Tongue (tissue), 2 donors: ENCODE results near the gene SHC1. TPM values are rescaled to one million over a fixed set of nuclear protein-coding genes. Genes with fewer than 3 reads are reported as not detected.
A peak's percentile ranks its signal among the peaks of the same experiment; 100 is the strongest.
"Not testable (repeated sequence)": the region's sequence is repeated elsewhere in the genome, so short reads cannot be mapped to it uniquely, and the experiment has no call there.

ENCODE experiments used
- DNase-seq: peaks from one replicate; pipeline ENCODE4 v3.0.0-alpha.2; 2015
- total RNA-seq: library from RNA; depleted of rRNA; stranded (reverse); fragments of >200 nt; gene quantifications from one replicate; pipeline ENCODE4 v1.2.3, GENCODE V29; 2014

Gene SHC1
- total RNA-seq, 1 donor from 2014 or later, result 67.9 TPM

- DNase-seq, result peak; percentile 73
These were observed 24.9 kb upstream of the SHC1 start for GRCh38 chr1:154995301-154995983.

GRCh38 chr1:154994591-154994990, 24.0 kb upstream of the SHC1 start:
- no peak for DNase-seq

- no peak for DNase-seq
These were observed 23.7 kb upstream of the SHC1 start for GRCh38 chr1:154994269-154994587.

GRCh38 chr1:154993572-154994268, 23.2 kb upstream of the SHC1 start, which contains the start of gene LENEP:
Gene LENEP, plus strand, starts transcription at chr1:154993586. Its CDS starts 22 bp downstream, at chr1:154993608.
- DNase-seq, result no peak

GRCh38 chr1:154992721-154993571, 22.4 kb upstream of the SHC1 start:
- DNase-seq, result no peak

DNA sequence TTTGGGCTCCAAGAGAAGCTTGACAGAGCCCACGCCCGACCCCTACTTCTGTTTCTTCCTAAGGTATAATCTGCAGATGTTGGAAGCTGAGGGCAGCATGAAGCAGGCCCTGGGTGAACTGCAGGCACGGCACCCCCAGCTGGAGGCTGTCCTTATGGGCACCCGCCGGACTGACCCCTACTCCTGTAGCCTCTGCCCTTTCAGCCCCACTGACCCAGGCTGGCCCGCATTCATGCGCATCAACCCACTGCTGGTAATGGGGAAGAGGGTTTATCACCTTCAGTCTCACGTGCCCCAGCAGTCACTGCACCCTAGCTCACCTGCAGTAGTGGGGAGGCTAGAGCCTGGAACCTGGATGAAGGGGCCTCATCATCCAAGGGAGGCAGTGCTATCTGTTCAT, 19.7 kb upstream of the SHC1 start:
- no peak for DNase-seq

- no peak for DNase-seq
These were observed 18.8 kb upstream of the SHC1 start for GRCh38 chr1:154989195-154989860.

DNA sequence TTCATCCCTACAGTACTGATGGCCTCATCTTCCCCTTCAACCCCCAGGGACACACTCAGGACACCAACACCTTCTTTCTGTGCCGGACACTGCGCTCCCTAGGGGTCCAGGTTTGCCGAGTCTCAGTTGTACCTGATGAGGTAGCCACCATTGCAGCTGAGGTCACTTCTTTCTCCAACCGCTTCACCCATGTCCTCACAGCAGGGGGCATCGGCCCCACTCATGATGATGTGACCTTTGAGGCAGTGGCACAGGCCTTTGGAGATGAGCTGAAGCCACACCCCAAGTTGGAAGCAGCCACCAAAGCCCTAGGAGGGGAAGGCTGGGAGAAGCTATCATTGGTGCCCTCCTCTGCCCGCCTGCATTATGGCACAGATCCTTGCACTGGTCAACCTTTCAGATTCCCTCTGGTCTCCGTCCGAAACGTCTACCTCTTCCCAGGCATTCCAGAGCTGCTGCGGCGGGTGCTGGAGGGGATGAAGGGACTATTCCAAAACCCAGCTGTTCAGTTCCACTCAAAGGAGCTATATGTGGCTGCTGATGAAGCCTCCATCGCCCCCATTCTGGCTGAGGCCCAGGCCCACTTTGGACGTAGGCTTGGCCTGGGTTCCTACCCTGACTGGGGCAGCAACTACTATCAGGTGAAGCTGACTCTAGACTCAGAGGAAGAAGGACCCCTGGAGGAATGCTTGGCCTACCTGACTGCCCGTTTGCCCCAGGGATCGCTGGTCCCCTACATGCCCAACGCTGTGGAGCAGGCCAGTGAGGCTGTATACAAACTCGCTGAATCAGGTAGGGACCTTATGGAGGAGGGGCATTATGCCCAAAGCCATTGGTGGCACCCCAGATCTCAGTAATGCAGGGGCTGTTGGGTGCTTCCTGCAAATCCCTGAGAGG, 17.8 kb upstream of the SHC1 start:
- no peak for DNase-seq

DNA sequence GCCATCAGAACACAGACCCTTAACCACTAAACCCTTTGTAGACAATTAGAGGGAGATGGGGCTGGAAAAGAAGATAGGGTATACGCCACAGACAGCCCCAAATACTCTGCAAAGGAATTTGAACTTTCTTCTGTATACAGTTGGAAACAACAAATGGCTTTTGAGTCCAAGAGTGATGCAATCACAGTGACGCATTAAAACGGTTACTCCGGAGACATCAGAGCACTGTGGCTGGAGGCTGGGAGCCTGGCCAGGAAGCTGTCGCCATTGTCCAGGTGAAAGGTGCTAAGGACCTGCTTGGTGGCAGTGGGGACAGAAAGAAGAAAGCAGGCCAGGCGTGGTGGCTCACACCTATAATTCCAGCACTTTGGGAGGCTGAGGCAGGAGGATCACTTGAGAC, 16.8 kb upstream of the SHC1 start:
- no peak for DNase-seq

DNA sequence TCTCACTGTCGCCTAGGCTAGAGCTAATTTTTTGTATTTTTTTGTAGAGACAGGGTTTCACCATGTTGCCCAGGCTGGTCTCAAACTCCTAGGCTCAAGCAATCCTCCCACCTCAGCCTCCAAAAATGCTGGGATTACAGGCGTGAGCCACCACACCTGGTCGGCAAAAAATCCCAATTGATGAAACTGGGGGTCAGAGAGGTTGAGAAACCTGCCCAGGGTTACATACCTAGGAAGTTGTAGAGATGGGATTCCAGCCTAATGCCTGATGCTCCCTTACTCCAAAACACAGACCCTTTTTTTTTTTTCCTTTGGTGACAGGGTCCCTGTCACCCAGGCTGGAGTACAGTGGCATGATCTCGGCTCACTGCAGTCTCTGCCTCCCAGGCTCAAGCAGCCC, 16.2 kb upstream of the SHC1 start:
- DNase-seq, result not testable (repeated sequence)

- DNase-seq, result no peak
These were observed 13.4 kb upstream of the SHC1 start for GRCh38 chr1:154983776-154984466.

DNA sequence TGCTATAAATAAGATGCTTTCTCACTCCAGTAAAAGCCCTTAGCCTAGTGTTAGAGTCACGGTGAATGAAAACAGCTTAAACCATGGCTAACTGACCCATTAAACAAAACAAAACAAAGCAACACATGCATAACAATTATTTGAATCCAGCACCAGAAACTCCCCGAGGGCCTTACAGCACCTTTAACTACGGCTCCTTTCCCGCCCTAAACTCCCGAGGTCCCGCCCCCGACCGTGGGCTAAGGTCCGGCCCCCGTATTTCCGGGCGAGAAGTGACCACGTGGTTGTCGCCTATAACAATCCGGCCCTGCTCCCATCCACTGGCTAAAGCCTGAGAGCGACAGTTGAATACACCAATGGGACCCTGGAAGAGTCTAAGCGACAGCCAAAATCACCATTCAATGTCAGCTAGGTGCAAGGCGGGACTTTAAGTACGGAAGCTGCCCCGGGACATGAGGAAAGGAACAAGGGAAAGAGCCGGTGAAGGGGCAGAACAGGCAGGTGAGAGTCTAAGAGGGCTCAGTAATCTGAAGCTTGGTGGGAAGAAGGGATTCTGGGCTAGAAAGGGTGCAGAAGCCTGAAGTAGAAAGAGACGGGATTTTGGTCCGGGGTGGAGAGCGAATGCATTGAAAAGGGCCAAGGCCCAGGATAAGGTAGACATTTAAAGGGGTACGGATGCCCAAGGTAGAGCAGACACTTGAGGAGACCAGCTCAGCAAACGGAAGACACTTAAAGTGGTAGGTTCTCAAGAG, 12.5 kb upstream of the SHC1 start, which contains the start of gene FLAD1:
Gene FLAD1 (plus strand): TSS at position 448 of the 752 bp plus-strand sequence. CDS start 351 bp downstream, outside the sequence.
- DNase-seq, result peak; percentile 99

DNA sequence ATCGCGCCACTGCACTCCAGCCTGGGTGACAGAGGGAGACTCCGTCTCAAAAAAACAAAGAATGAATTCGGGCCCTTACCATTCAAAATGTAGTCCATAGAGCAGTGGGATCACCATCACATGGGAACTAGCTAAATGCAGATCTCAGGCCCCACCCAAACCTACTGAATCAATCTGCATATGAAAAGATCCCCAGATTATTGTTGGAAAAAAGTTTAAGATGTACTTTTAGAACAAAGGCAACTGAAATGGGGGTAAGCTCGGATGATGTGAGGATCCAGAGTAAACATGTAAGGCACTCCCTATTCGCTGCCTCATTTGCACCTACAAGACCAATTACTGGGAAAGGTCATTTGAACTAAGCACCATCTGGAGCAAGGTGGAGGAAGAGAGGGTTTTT, 11.8 kb upstream of the SHC1 start:
- no peak for DNase-seq

GRCh38 chr1:154978360-154978759, 7.8 kb upstream of the SHC1 start:
- DNase-seq, result no peak

- DNase-seq, result not testable (repeated sequence)
These were observed 7.2 kb upstream of the SHC1 start for GRCh38 chr1:154977762-154978161.

DNA sequence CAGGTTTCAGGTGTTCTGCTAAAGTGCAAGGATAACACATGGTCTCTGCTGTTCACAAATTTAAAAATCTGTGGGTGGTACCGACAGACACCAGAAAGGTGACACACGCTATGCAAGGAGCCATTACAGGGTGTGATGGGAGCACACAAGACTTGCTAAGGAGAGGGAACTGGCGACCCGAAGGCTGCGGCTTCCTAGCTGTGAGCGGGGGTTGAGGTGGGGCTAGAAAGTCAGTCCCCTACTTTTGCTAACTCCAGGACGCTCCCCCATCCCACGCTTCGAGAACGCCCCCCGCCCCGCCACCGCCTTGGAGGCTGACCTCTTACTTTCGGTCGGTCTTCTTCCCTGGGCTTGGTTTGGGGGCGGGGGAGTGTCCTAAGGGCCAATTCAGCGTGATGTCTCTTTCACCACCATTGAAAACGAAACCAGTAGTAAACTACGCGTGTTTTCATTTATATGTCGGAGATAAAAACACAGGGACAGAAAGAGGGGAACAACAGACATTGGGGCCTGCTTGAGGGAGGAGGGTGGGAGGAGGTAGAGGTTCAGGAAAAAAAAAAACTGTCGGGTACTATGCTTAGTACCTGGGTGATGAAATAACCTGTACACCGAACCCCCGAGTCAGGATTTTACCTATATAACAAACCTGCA, 5.0 kb upstream of the SHC1 start:
- DNase-seq, result peak; percentile 69

GRCh38 chr1:154974808-154975408, 4.4 kb upstream of the SHC1 start:
- DNase-seq, result peak; percentile 100

- peak; percentile 100 for DNase-seq
These were observed 3.7 kb upstream of the SHC1 start, which contains the start of gene CKS1B for GRCh38 chr1:154974102-154974807. Gene CKS1B, plus strand, starts transcription at chr1:154974681. Its CDS starts 65 bp downstream, at chr1:154974746.
